GM23338 (cell line): Measurements from ENCODE around the gene TACC3.

Experiments used
- CTCF ChIP-seq, 2 experiments: fragments of 200-600 bp in 1 of 2; sonication (generic) in 1 of 2; conservative IDR thresholded peaks; 2 replicates each; pipeline versions ENCODE4 v1.5.1 to v1.6.1; 2016 to 2017; ENCODE audit warnings: antibody characterized with exemption in 2 of 2, low read depth in 2 of 2, mild to moderate bottlenecking in 2 of 2, moderate library complexity in 1 of 2
- EZH2 ChIP-seq: fragments of 200-600 bp; sonication (generic); IDR thresholded peaks from one replicate; pipeline ENCODE4 v1.8.0; 2017; ENCODE audit warnings: antibody characterized with exemption, mild to moderate bottlenecking, low read depth; ENCODE audit not compliant: unreplicated experiment
- POLR2AphosphoS5 ChIP-seq: IDR thresholded peaks from 2 replicates; pipeline ENCODE4 v1.6.1; 2016; ENCODE audit warnings: antibody characterized with exemption, low read depth

GRCh38 chr4:1683261-1683735 is 38.0 kb upstream of the TACC3 start:
- TF ChIP-seq EZH2 (peak; percentile 48), CTCF (conservative IDR thresholded peaks at IDR 0.05; ENCODE audit: low read depth in 2 of 2) (no peak), POLR2AphosphoS5 (no peak)
